HCT116 (cell line): ENCODE results near the gene OPCML. TPM values are rescaled to one million over a fixed set of nuclear protein-coding genes. Genes with fewer than 3 reads are reported as not detected.

ENCODE experiments used
- ATAC-seq: fragments of 200-7000 bp; cut with Tn5 transposase; 2 replicates; pipeline ENCODE4 v1.9.1; 2020; ENCODE audit warnings: mild to moderate bottlenecking, moderate library complexity
- BruUV-seq: library from RNA; stranded (reverse); fragments of 400-500 nt; replicated peaks from 2 replicates; lab custom pipeline; 2021; lab: Mats Ljungman, UMichigan
- CTCF ChIA-PET: fragments of 300-600 bp; sonication (Branson Sonifier 250); formaldehyde crosslinking; loops from one replicate; lab custom pipeline; 2021; ENCODE audit warnings: antibody characterized with exemption; lab: Charles Lee
- POLR2A ChIA-PET: fragments of 300-600, 350-600 bp; sonication (Branson Sonifier 250); formaldehyde crosslinking; loops from one replicate; lab custom pipeline; 2021; ENCODE audit warnings: antibody characterized with exemption; lab: Charles Lee
- RAD21 ChIA-PET, 2 experiments: fragments of 300-600 bp; sonication (Branson Sonifier 250); formaldehyde crosslinking; loops; one replicate each; lab custom pipeline; 2023; ENCODE audit warnings: low total read pairs in 2 of 2; ENCODE audit not compliant: uncharacterized antibody in 2 of 2, unreplicated experiment in 2 of 2, low non-redundant PET in 1 of 2; lab: Charles Lee
- DNase-seq: peaks from one replicate; pipeline ENCODE4 v3.0.0-alpha.2; 2010; ENCODE audit warnings: low read depth, low spot score
- H2AFZ ChIP-seq: fragments of 200-600 bp; shearing (Covaris generic), sonication (generic); 2 replicates; pipeline ENCODE4 v1.6.1; 2017; ENCODE audit warnings: low read depth, mixed run types, mixed read lengths, antibody characterized with exemption, low read length; ENCODE audit not compliant: poor library complexity, severe bottlenecking
- H3K27ac ChIP-seq: 2 replicates; pipeline ENCODE4 v1.5.1; 2012; ENCODE audit warnings: low read depth, low read length
- H3K27me3 ChIP-seq: fragments of 200-600 bp; sonication (generic); 2 replicates; pipeline ENCODE4 v1.6.1; 2016; ENCODE audit warnings: mixed run types, low read length, mixed read lengths; ENCODE audit not compliant: insufficient read depth
- H3K36me3 ChIP-seq, 2 experiments: fragments of 200-500 bp in 1 of 2; fragments of 200-600 bp in 1 of 2; sonication (Bioruptor generic) in 1 of 2; sonication (generic) in 1 of 2; 2 replicates each; pipeline versions ENCODE4 v1.5.1 to v1.6.1; 2014 to 2016; ENCODE audit warnings: low read length in 2 of 2, inconsistent platforms in 1 of 2, mixed read lengths in 1 of 2, mixed run types in 1 of 2; ENCODE audit not compliant: insufficient read depth in 2 of 2, control insufficient read depth in 1 of 2
- H3K4me1 ChIP-seq, 2 experiments: fragments of 200-600 bp in 1 of 2; sonication (generic) in 1 of 2; 2 replicates each; pipeline versions ENCODE4 v1.5.1 to v1.6.1; 2012 to 2017; ENCODE audit warnings: low read length in 2 of 2, inconsistent platforms in 1 of 2, mild to moderate bottlenecking in 1 of 2, mixed read lengths in 1 of 2, mixed run types in 1 of 2, moderate library complexity in 1 of 2; ENCODE audit not compliant: insufficient read depth in 2 of 2, control insufficient read depth in 1 of 2
- H3K4me2 ChIP-seq: fragments of 200-600 bp; sonication (generic); 2 replicates; pipeline ENCODE4 v1.6.1; 2017; ENCODE audit warnings: mixed run types, low read length, mixed read lengths
- H3K4me3 ChIP-seq, 2 experiments: fragments of 200-600 bp in 1 of 2; sonication (generic) in 1 of 2; replicated peaks in 1 of 2; 2 replicates each; pipeline ENCODE4 v1.5.1; 2011 to 2016; ENCODE audit warnings: low read length in 2 of 2, control low read depth in 1 of 2, low read depth in 1 of 2, mild to moderate bottlenecking in 1 of 2, mixed read lengths in 1 of 2, mixed run types in 1 of 2
- H3K79me2 ChIP-seq: fragments of 200-600 bp; sonication (generic); 2 replicates; pipeline ENCODE4 v1.6.1; 2017; ENCODE audit warnings: mild to moderate bottlenecking, mixed run types, low read length, moderate library complexity, mixed read lengths; ENCODE audit not compliant: insufficient read depth
- H3K9ac ChIP-seq: fragments of 200-600 bp; sonication (generic); 2 replicates; pipeline ENCODE4 v1.6.1; 2016; ENCODE audit warnings: low read length, mixed read lengths
- H3K9me2 ChIP-seq: fragments of 200-600 bp; sonication (generic), shearing (Covaris generic); 2 replicates; pipeline ENCODE4 v1.6.1; 2017; ENCODE audit warnings: mixed run types, mild to moderate bottlenecking, moderate library complexity; ENCODE audit not compliant: insufficient read depth
- H3K9me3 ChIP-seq, 2 experiments: fragments of 200-500 bp in 1 of 2; fragments of 200-600 bp in 1 of 2; sonication (Bioruptor generic) in 1 of 2; sonication (generic) in 1 of 2; 2 replicates each; pipeline ENCODE4 v1.6.1; 2014 to 2017; ENCODE audit warnings: low read length in 2 of 2, mixed read lengths in 2 of 2, inconsistent platforms in 1 of 2, low read depth in 1 of 2, mild to moderate bottlenecking in 1 of 2, mixed run types in 1 of 2, moderate library complexity in 1 of 2; ENCODE audit not compliant: control insufficient read depth in 1 of 2, insufficient read depth in 1 of 2
- H4K20me1 ChIP-seq: fragments of 200-600 bp; sonication (generic), shearing (Covaris generic); 2 replicates; pipeline ENCODE4 v1.6.1; 2017; ENCODE audit warnings: mixed run types, mild to moderate bottlenecking, moderate library complexity; ENCODE audit not compliant: insufficient read depth
- CBX3 ChIP-seq: IDR thresholded peaks from 2 replicates; pipeline ENCODE4 v1.6.1; 2012; ENCODE audit warnings: low read depth
- CEBPB ChIP-seq: IDR thresholded peaks from 2 replicates; pipeline ENCODE4 v1.6.1; 2012; ENCODE audit warnings: low read depth
- CTCF ChIP-seq, 3 experiments: fragments of 200-600 bp in 1 of 3; sonication (generic) in 1 of 3; IDR thresholded peaks in 2 of 3; conservative IDR thresholded peaks in 1 of 3; 2 replicates each; pipeline ENCODE4 v1.5.1; 2012 to 2017; ENCODE audit warnings: low read depth in 2 of 3, low read length in 2 of 3, antibody characterized with exemption in 1 of 3, borderline replicate concordance in 1 of 3, control low read depth in 1 of 3, mild to moderate bottlenecking in 1 of 3, mixed read lengths in 1 of 3, mixed run types in 1 of 3, moderate library complexity in 1 of 3; ENCODE audit not compliant: insufficient read depth in 1 of 3
- EGR1 ChIP-seq: IDR thresholded peaks from 2 replicates; pipeline ENCODE4 v1.6.1; 2012; ENCODE audit warnings: low read depth
- ELF1 ChIP-seq: IDR thresholded peaks from 2 replicates; pipeline ENCODE4 v1.6.1; 2012; ENCODE audit warnings: low read depth, borderline replicate concordance
- EZH2 ChIP-seq: fragments of 200-600 bp; sonication (generic); IDR thresholded peaks from 2 replicates; pipeline ENCODE4 v1.6.1; 2017; ENCODE audit warnings: antibody characterized with exemption, mixed run types
- EZH2phosphoT487 ChIP-seq: fragments of 200-600 bp; IDR thresholded peaks from 2 replicates; pipeline ENCODE4 v1.6.1; 2018; ENCODE audit warnings: antibody characterized with exemption, borderline replicate concordance
- FOSL1 ChIP-seq: IDR thresholded peaks from 2 replicates; pipeline ENCODE4 v1.6.1; 2012; ENCODE audit warnings: low read depth
- JUND ChIP-seq: IDR thresholded peaks from 2 replicates; pipeline ENCODE4 v1.6.1; 2012
- MAX ChIP-seq: IDR thresholded peaks from 2 replicates; pipeline ENCODE4 v1.6.1; 2012
- POLR2A ChIP-seq: IDR thresholded peaks from 2 replicates; pipeline ENCODE4 v1.7.0; 2011; ENCODE audit warnings: borderline replicate concordance; ENCODE audit not compliant: insufficient read depth, insufficient read length; ENCODE audit errors: extremely low read depth
- POLR2AphosphoS5 ChIP-seq: IDR thresholded peaks from 2 replicates; pipeline ENCODE4 v1.6.1; 2011; ENCODE audit warnings: mild to moderate bottlenecking, low read depth, low read length, moderate library complexity
- REST ChIP-seq: IDR thresholded peaks from 2 replicates; pipeline ENCODE4 v1.6.1; 2012; ENCODE audit warnings: low read depth
- SP1 ChIP-seq: IDR thresholded peaks from 2 replicates; pipeline ENCODE4 v1.6.1; 2012; ENCODE audit warnings: low read depth
- SRF ChIP-seq: IDR thresholded peaks from 2 replicates; pipeline ENCODE4 v1.6.1; 2012; ENCODE audit warnings: low read depth
- TCF7L2 ChIP-seq: IDR thresholded peaks from 2 replicates; pipeline ENCODE4 v1.7.0; 2011; ENCODE audit warnings: borderline replicate concordance, inconsistent platforms; ENCODE audit not compliant: insufficient read depth, insufficient read length; ENCODE audit errors: extremely low read depth
- ZBTB33 ChIP-seq: IDR thresholded peaks from 2 replicates; pipeline ENCODE4 v1.6.1; 2011; ENCODE audit warnings: mild to moderate bottlenecking, low read length, moderate library complexity; ENCODE audit not compliant: insufficient replicate concordance; ENCODE audit errors: extremely low read depth
- ZNF274 ChIP-seq: fragments of 200-500 bp; sonication (Bioruptor generic); IDR thresholded peaks from 2 replicates; pipeline ENCODE4 v1.6.1; 2014; ENCODE audit warnings: mild to moderate bottlenecking, low read depth, low read length, inconsistent platforms
- intact Hi-C: fragments of 100-400 bp; cut with micrococcal nuclease; formaldehyde crosslinking; loops from 2 replicates; pipeline ENCODE4 v1.10.0; 2022
- total RNA-seq: library from RNA; stranded (reverse); gene quantifications from one replicate; pipeline ENCODE4 v1.2.1, GENCODE V29; 2021; ENCODE audit not compliant: unreplicated experiment

The OPCML gene
- total RNA-seq, 1 experiment from 2014 or later = not detected

GRCh38 chr11:133271206-133271605 lies 261.1 kb downstream of the OPCML start:
- no peak overlapping the region for H3K9ac ChIP-seq
- no peak overlapping the region for H3K4me3 ChIP-seq
- no peaks in the 10 kb centered on the region for H3K9me2 ChIP-seq
- no peaks in the 10 kb centered on the region for H3K27me3 ChIP-seq
- peaks cover 5 to 7% of the 10 kb centered on the region in 2 experiments; a peak in 2 of 4 replicates for H3K9me3 ChIP-seq
- H3K36me3 ChIP-seq = no peaks in the 10 kb centered on the region
- no peaks in the 10 kb centered on the region for H3K79me2 ChIP-seq
- intact Hi-C loops = no loop called here
- no peak overlapping the region for H3K27ac ChIP-seq
- no peaks in the 10 kb centered on the region for H3K4me1 ChIP-seq
- TF ChIP-seq TCF7L2 (no peak), REST (no peak), ZNF274 (no peak), SP1 (no peak), CTCF (IDR thresholded peaks at IDR 0.05 in 2 of 3, conservative IDR thresholded peaks at IDR 0.05 in 1 of 3; ENCODE audit: borderline replicate concordance in 1 of 3, insufficient read depth in 1 of 3, low read depth in 2 of 3, low read length in 2 of 3) (no peak), POLR2AphosphoS5 (no peak), SRF (no peak), ZBTB33 (no peak), EZH2phosphoT487 (no peak), POLR2A (no peak), EZH2 (no peak), ELF1 (no peak), CBX3 (no peak), FOSL1 (no peak), JUND (no peak), CEBPB (no peak), MAX (no peak), EGR1 (no peak)
- ChIA-PET CTCF (no interaction called here), POLR2A (no interaction called here), RAD21 (no interaction called here)
- no TSS peak for BruUV-seq
- no peak overlapping the region for H2AFZ ChIP-seq
- no peaks in the 10 kb centered on the region for H4K20me1 ChIP-seq
- DNase-seq = no peak
- ATAC-seq = no peak
- no peak overlapping the region for H3K4me2 ChIP-seq
